GM23338 (cell line): ENCODE data around the gene CLEC12A. TPM values are rescaled to one million over a fixed set of nuclear protein-coding genes. Genes with fewer than 3 reads are reported as not detected.

Source experiments
- ATAC-seq: fragments of 200-7000 bp; cut with Tn5 transposase; 3 replicates; pipeline ENCODE4 v1.9.1; 2020
- DNase-seq: peaks from one replicate; pipeline ENCODE4 v3.0.0-alpha.2; 2015; ENCODE audit warnings: low spot score
- H2AFZ ChIP-seq: fragments of 200-600 bp; sonication (generic); 2 replicates; pipeline ENCODE4 v1.8.0; 2016; ENCODE audit warnings: antibody characterized with exemption, mild to moderate bottlenecking, moderate library complexity
- H3F3A ChIP-seq: fragments of 200-600 bp; sonication (generic); replicated peaks from 2 replicates; pipeline ENCODE4 v1.8.0; 2017; ENCODE audit warnings: antibody characterized with exemption, mixed run types, low read depth
- H3K27ac ChIP-seq: fragments of 200-600 bp; sonication (generic); 2 replicates; pipeline ENCODE4 v1.6.1; 2016; ENCODE audit warnings: low read depth
- H3K27me3 ChIP-seq: fragments of 200-600 bp; sonication (generic); 2 replicates; pipeline ENCODE4 v1.8.0; 2016; ENCODE audit warnings: mild to moderate bottlenecking, mixed run types, moderate library complexity; ENCODE audit not compliant: insufficient read depth
- H3K36me3 ChIP-seq: fragments of 200-600 bp; sonication (generic); 2 replicates; pipeline ENCODE4 v1.8.0; 2016; ENCODE audit warnings: mild to moderate bottlenecking; ENCODE audit not compliant: insufficient read depth
- H3K4me1 ChIP-seq: fragments of 200-600 bp; sonication (generic); 2 replicates; pipeline ENCODE4 v1.8.0; 2016; ENCODE audit warnings: mild to moderate bottlenecking, moderate library complexity; ENCODE audit not compliant: insufficient read depth
- H3K4me2 ChIP-seq: fragments of 200-600 bp; sonication (generic); 2 replicates; pipeline ENCODE4 v1.7.1; 2017; ENCODE audit warnings: mixed run types
- H3K4me3 ChIP-seq: fragments of 200-600 bp; sonication (generic); 2 replicates; pipeline ENCODE4 v1.6.1; 2016; ENCODE audit warnings: mixed run types
- H3K79me2 ChIP-seq: fragments of 200-600 bp; sonication (generic); replicated peaks from 2 replicates; pipeline ENCODE4 v1.8.0; 2017; ENCODE audit warnings: mild to moderate bottlenecking; ENCODE audit not compliant: insufficient read depth
- H3K9me2 ChIP-seq: fragments of 200-600 bp; sonication (generic); 2 replicates; pipeline ENCODE4 v1.8.0; 2017; ENCODE audit not compliant: insufficient read depth
- H4K20me1 ChIP-seq: fragments of 200-600 bp; sonication (generic); replicated peaks from 2 replicates; pipeline ENCODE4 v1.8.0; 2017; ENCODE audit warnings: mild to moderate bottlenecking; ENCODE audit not compliant: insufficient read depth
- H3K27ac Mint-ChIP-seq: 2 replicates; pipeline ENCODE4 v1.8.0; 2020; ENCODE audit warnings: inconsistent platforms, mild to moderate bottlenecking, moderate library complexity, mixed read lengths
- H3K27me3 Mint-ChIP-seq: 3 replicates; pipeline ENCODE4 v1.8.0; 2022; ENCODE audit warnings: low read depth, mild to moderate bottlenecking, moderate library complexity, mixed read lengths, inconsistent platforms; ENCODE audit not compliant: insufficient read depth, poor library complexity
- H3K36me3 Mint-ChIP-seq: 3 replicates; pipeline ENCODE4 v1.8.0; 2021; ENCODE audit warnings: low read depth, mild to moderate bottlenecking, inconsistent platforms, moderate library complexity, mixed read lengths
- H3K4me1 Mint-ChIP-seq: 3 replicates; pipeline ENCODE4 v1.8.0; 2020; ENCODE audit warnings: mild to moderate bottlenecking, inconsistent platforms, mixed read lengths
- H3K4me3 Mint-ChIP-seq: 3 replicates; pipeline ENCODE4 v1.8.0; 2021; ENCODE audit warnings: moderate library complexity, mild to moderate bottlenecking, inconsistent platforms, mixed read lengths
- H3K9me3 Mint-ChIP-seq: 3 replicates; pipeline ENCODE4 v1.8.0; 2020; ENCODE audit warnings: moderate library complexity, mild to moderate bottlenecking, inconsistent platforms, mixed read lengths
- CREB1 ChIP-seq: fragments of 250-450 bp; sonication (Bioruptor Pico); IDR thresholded peaks from 2 replicates; pipeline ENCODE4 v1.5.0; 2020; ENCODE audit warnings: low read depth, mild to moderate bottlenecking, moderate library complexity
- CTCF ChIP-seq, 2 experiments: fragments of 200-600 bp in 1 of 2; sonication (generic) in 1 of 2; conservative IDR thresholded peaks; 2 replicates each; pipeline versions ENCODE4 v1.5.1 to v1.6.1; 2016 to 2017; ENCODE audit warnings: antibody characterized with exemption in 2 of 2, low read depth in 2 of 2, mild to moderate bottlenecking in 2 of 2, moderate library complexity in 1 of 2
- EZH2 ChIP-seq: fragments of 200-600 bp; sonication (generic); IDR thresholded peaks from one replicate; pipeline ENCODE4 v1.8.0; 2017; ENCODE audit warnings: antibody characterized with exemption, mild to moderate bottlenecking, low read depth; ENCODE audit not compliant: unreplicated experiment
- EZH2phosphoT487 ChIP-seq: fragments of 200-600 bp; sonication (generic); IDR thresholded peaks from one replicate; pipeline ENCODE4 v1.8.1; 2018; ENCODE audit warnings: antibody characterized with exemption; ENCODE audit not compliant: unreplicated experiment
- JUNB ChIP-seq: IDR thresholded peaks from one replicate; pipeline ENCODE4 v1.6.1; 2016; ENCODE audit warnings: antibody characterized with exemption; ENCODE audit not compliant: unreplicated experiment
- NANOG ChIP-seq: IDR thresholded peaks from 2 replicates; pipeline ENCODE4 v1.6.1; 2016; ENCODE audit warnings: antibody characterized with exemption, borderline replicate concordance
- POLR2AphosphoS5 ChIP-seq: IDR thresholded peaks from 2 replicates; pipeline ENCODE4 v1.6.1; 2016; ENCODE audit warnings: antibody characterized with exemption, low read depth
- STAT1 ChIP-seq: IDR thresholded peaks from one replicate; pipeline ENCODE4 v1.6.1; 2016; ENCODE audit warnings: antibody characterized with exemption; ENCODE audit not compliant: unreplicated experiment
- ZNF114 ChIP-seq: fragments of 250-450 bp; sonication (Bioruptor Pico); IDR thresholded peaks from 2 replicates; pipeline ENCODE4 v1.5.0; 2020; ENCODE audit warnings: mild to moderate bottlenecking, moderate library complexity
- ZNF331 ChIP-seq: fragments of 250-450 bp; sonication (Bioruptor Pico); IDR thresholded peaks from 2 replicates; pipeline ENCODE4 v1.5.0; 2020; ENCODE audit warnings: low read depth, mild to moderate bottlenecking, moderate library complexity
- ZNF462 ChIP-seq: fragments of 250-450 bp; sonication (Bioruptor Pico); IDR thresholded peaks from 2 replicates; pipeline ENCODE4 v1.5.0; 2020; ENCODE audit warnings: mild to moderate bottlenecking, moderate library complexity
- polyA plus RNA-seq: library from polyadenylated mRNA; unstranded; fragments of >200 nt; fragmentation: Nextera tagmentation; extraction: Ambion mirVana; gene quantifications from 2 replicates; pipeline ENCODE4 v1.2.1, GENCODE V29; 2016
- total RNA-seq: library from RNA; depleted of rRNA; stranded (reverse); fragments of >200 nt; shearing (Covaris generic); gene quantifications from 2 replicates; pipeline ENCODE4 v1.2.3, GENCODE V29; 2014
- TF ChIP-seq, protein P1 (sequence below): IDR thresholded peaks from 2 replicates; pipeline ENCODE4 v1.6.1; 2016; ENCODE audit warnings: antibody characterized with exemption
- TF ChIP-seq, protein P2 (sequence below): IDR thresholded peaks from one replicate; pipeline ENCODE4 v1.6.1; 2018; ENCODE audit warnings: antibody characterized with exemption; ENCODE audit not compliant: unreplicated experiment

Gene CLEC12A
- total and polyA plus RNA-seq, 2 experiments from 2014 or later, result not detected

DNA sequence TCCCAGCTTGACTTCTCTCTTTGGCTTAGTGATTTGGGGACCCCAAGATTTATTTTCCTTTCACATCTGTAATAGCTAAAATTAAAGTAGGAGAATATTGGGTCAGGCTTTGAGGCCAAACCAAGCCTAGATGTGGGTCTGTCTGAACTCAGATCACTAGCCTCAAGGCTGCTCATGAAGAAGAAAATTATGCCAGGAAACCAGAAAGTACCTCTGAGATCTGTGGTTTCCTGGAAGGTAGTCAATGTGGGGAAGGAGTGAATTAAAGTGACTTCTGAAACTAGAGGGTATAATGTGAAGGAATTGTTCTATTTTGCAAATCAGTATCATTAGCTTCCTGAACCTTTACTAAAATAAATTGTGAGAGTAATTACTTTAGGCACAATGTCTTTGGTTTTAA, 13.4 kb upstream of the CLEC12A start:
- H3K27ac Mint-ChIP-seq, result no peak overlapping the region
- Histone ChIP-seq H3K27ac (no peak overlapping the region), H3K4me1 (peaks cover 7% of the 10 kb centered on the region), H3K36me3 (no peaks in the 10 kb centered on the region), H3K27me3 (no peaks in the 10 kb centered on the region), H3K79me2 (no peaks in the 10 kb centered on the region), H3K4me3 (no peak overlapping the region), H3K9me2 (0 out of 2 replicates have a peak, but pooled peaks cover 4% of the 10 kb centered on the region), H3K4me2 (no peak overlapping the region), H3F3A (no peaks in the 10 kb centered on the region), H4K20me1 (no peaks in the 10 kb centered on the region), H2AFZ (no peak overlapping the region)
- peaks cover 2% of the 10 kb centered on the region for H3K27me3 Mint-ChIP-seq
- H3K4me3 Mint-ChIP-seq, result no peak overlapping the region
- peaks cover 5% of the 10 kb centered on the region; the same call in 2 of the 3 replicates for H3K9me3 Mint-ChIP-seq
- DNase-seq, result no peak
- TF ChIP-seq STAT1 (no peak), EZH2 (no peak), EZH2phosphoT487 (no peak), CTCF (conservative IDR thresholded peaks at IDR 0.05; ENCODE audit: low read depth in 2 of 2) (no peak), ZNF331 (CRISPR knock-in tag) (no peak), ZNF114 (no peak), NANOG (no peak), CREB1 (CRISPR knock-in tag) (no peak), POLR2AphosphoS5 (no peak), JUNB (no peak), ZNF462 (no peak)
- TF ChIP-seq, protein P1, sequence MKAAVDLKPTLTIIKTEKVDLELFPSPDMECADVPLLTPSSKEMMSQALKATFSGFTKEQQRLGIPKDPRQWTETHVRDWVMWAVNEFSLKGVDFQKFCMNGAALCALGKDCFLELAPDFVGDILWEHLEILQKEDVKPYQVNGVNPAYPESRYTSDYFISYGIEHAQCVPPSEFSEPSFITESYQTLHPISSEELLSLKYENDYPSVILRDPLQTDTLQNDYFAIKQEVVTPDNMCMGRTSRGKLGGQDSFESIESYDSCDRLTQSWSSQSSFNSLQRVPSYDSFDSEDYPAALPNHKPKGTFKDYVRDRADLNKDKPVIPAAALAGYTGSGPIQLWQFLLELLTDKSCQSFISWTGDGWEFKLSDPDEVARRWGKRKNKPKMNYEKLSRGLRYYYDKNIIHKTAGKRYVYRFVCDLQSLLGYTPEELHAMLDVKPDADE, result no peak
- TF ChIP-seq, protein P2, sequence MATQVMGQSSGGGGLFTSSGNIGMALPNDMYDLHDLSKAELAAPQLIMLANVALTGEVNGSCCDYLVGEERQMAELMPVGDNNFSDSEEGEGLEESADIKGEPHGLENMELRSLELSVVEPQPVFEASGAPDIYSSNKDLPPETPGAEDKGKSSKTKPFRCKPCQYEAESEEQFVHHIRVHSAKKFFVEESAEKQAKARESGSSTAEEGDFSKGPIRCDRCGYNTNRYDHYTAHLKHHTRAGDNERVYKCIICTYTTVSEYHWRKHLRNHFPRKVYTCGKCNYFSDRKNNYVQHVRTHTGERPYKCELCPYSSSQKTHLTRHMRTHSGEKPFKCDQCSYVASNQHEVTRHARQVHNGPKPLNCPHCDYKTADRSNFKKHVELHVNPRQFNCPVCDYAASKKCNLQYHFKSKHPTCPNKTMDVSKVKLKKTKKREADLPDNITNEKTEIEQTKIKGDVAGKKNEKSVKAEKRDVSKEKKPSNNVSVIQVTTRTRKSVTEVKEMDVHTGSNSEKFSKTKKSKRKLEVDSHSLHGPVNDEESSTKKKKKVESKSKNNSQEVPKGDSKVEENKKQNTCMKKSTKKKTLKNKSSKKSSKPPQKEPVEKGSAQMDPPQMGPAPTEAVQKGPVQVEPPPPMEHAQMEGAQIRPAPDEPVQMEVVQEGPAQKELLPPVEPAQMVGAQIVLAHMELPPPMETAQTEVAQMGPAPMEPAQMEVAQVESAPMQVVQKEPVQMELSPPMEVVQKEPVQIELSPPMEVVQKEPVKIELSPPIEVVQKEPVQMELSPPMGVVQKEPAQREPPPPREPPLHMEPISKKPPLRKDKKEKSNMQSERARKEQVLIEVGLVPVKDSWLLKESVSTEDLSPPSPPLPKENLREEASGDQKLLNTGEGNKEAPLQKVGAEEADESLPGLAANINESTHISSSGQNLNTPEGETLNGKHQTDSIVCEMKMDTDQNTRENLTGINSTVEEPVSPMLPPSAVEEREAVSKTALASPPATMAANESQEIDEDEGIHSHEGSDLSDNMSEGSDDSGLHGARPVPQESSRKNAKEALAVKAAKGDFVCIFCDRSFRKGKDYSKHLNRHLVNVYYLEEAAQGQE, result no peak
- ATAC-seq, result no peak
- peaks cover 15% of the 10 kb centered on the region for H3K4me1 Mint-ChIP-seq
- no peaks in the 10 kb centered on the region for H3K36me3 Mint-ChIP-seq
